ENCODE results near the gene TPR. TPM values are rescaled to one million over a fixed set of nuclear protein-coding genes. Genes with fewer than 3 reads are reported as not detected.

TPR gene
- total RNA-seq, 4 donors from 2014 or later: 53.7 to 78.8 (median 70.1) TPM

DNA sequence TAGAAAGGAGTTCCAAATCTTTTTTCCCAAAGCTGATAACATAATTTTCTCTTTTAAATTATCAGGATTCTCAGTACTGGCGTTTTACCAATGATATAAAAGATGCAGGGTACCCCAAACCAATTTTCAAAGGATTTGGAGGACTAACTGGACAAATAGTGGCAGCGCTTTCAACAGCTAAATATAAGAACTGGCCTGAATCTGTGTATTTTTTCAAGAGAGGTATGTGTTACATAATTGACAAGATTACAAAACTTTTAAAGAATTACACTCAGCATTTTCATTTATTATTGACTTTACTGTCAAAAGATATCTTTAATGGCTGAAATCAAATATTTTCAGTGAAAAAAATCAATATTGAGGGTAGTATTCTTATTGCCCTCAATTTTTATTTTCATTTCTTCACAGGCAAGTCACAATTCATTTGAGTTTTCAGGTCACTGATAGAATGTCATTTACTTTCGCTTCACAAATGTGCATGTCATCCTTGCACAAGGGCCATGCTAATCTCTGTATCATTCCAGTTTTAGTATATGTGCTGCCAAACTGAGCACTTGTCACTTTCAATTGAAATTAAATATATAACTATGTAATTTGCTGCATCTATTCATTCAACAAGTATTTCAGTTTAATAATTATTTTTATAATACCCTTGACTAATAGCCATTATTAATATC is 63.5 kb downstream of the TPR start:
- Histone ChIP-seq H3K36me3 (peaks cover 3 to 69% of the 10 kb centered on the region in 2 donors), H3K4me1 (no peaks in the 10 kb centered on the region), H3K4me3 (no peak overlapping the region), H3K27ac (no peak overlapping the region), H3K27me3 (no peaks in the 10 kb centered on the region), H3K9me3 (no peaks in the 10 kb centered on the region)
- WGBS, 2 donors (ENCODE audit: low coverage in 1 of 2): 84 to 91% methylated on average over 3 of the region's 3 CpGs
- TF ChIP-seq POLR2AphosphoS5 (IDR thresholded peaks at IDR 0.05) (no peak), POLR2A (IDR thresholded peaks at IDR 0.05) (no peak)
- TF ChIP-seq, protein P1, sequence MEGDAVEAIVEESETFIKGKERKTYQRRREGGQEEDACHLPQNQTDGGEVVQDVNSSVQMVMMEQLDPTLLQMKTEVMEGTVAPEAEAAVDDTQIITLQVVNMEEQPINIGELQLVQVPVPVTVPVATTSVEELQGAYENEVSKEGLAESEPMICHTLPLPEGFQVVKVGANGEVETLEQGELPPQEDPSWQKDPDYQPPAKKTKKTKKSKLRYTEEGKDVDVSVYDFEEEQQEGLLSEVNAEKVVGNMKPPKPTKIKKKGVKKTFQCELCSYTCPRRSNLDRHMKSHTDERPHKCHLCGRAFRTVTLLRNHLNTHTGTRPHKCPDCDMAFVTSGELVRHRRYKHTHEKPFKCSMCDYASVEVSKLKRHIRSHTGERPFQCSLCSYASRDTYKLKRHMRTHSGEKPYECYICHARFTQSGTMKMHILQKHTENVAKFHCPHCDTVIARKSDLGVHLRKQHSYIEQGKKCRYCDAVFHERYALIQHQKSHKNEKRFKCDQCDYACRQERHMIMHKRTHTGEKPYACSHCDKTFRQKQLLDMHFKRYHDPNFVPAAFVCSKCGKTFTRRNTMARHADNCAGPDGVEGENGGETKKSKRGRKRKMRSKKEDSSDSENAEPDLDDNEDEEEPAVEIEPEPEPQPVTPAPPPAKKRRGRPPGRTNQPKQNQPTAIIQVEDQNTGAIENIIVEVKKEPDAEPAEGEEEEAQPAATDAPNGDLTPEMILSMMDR (IDR thresholded peaks at IDR 0.05): no peak
- ATAC-seq: no peak

DNA sequence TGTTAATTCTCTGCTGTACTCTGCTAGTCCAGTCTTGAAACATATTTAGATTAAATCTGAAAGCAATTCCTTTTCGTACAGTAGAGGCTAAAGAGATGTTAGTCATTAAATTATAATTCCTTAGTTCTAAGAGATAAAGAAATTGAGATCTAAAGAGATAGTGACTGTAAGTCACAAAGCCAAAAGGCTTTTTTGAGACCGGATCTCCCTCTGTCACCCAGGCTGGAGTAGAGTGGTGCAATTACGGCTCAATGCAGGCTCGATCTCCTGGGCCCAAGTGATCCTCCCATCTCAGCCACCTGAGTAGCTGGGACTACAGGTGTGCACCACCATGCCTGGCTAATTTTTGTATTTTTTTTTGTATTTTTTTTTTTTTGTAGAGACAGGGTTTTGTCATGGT is 64.7 kb downstream of the TPR start:
- WGBS, 2 donors (ENCODE audit: low coverage in 1 of 2): 93 to 98% methylated on average over 4 of the region's 4 CpGs
- Histone ChIP-seq H3K4me1 (peaks cover 0 to 4% (median 0%) of the 10 kb centered on the region in 3 donors), H3K36me3 (peaks cover 0 to 57% of the 10 kb centered on the region in 2 donors), H3K27ac (no peak overlapping the region), H3K27me3 (no peaks in the 10 kb centered on the region), H3K4me3 (no peak overlapping the region), H3K9me3 (no peaks in the 10 kb centered on the region)
- no peak for TF ChIP-seq EP300 (IDR thresholded peaks at IDR 0.05)
- no peak for TF ChIP-seq POLR2A (IDR thresholded peaks at IDR 0.05)
- no peak for TF ChIP-seq POLR2AphosphoS5 (IDR thresholded peaks at IDR 0.05)
- TF ChIP-seq, protein P1 (IDR thresholded peaks at IDR 0.05): no peak
- no peak for ATAC-seq

DNA sequence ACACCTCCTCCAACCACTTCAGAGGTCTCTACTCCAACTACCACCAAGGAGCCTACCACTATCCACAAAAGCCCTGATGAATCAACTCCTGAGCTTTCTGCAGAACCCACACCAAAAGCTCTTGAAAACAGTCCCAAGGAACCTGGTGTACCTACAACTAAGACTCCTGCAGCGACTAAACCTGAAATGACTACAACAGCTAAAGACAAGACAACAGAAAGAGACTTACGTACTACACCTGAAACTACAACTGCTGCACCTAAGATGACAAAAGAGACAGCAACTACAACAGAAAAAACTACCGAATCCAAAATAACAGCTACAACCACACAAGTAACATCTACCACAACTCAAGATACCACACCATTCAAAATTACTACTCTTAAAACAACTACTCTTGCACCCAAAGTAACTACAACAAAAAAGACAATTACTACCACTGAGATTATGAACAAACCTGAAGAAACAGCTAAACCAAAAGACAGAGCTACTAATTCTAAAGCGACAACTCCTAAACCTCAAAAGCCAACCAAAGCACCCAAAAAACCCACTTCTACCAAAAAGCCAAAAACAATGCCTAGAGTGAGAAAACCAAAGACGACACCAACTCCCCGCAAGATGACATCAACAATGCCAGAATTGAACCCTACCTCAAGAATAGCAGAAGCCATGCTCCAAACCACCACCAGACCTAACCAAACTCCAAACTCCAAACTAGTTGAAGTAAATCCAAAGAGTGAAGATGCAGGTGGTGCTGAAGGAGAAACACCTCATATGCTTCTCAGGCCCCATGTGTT is 66.6 kb downstream of the TPR start:
- H3K27me3 ChIP-seq: no peaks in the 10 kb centered on the region
- H3K36me3 ChIP-seq: peaks cover 0 to 39% of the 10 kb centered on the region in 2 donors
- H3K4me1 ChIP-seq: peaks cover 0 to 4% (median 0%) of the 10 kb centered on the region in 3 donors
- TF ChIP-seq POLR2A (IDR thresholded peaks at IDR 0.05): no peak
- TF ChIP-seq EP300 (IDR thresholded peaks at IDR 0.05): no peak
- TF ChIP-seq POLR2AphosphoS5 (IDR thresholded peaks at IDR 0.05): no peak
- TF ChIP-seq, protein P1 (IDR thresholded peaks at IDR 0.05): no peak
- H3K9me3 ChIP-seq: no peaks in the 10 kb centered on the region
- no peak overlapping the region for H3K4me3 ChIP-seq
- no peak overlapping the region for H3K27ac ChIP-seq
- ATAC-seq: no peak
- 86 to 100% methylated on average over 5 of the region's 6 CpGs for WGBS, 2 donors (ENCODE audit: low coverage in 1 of 2)

DNA sequence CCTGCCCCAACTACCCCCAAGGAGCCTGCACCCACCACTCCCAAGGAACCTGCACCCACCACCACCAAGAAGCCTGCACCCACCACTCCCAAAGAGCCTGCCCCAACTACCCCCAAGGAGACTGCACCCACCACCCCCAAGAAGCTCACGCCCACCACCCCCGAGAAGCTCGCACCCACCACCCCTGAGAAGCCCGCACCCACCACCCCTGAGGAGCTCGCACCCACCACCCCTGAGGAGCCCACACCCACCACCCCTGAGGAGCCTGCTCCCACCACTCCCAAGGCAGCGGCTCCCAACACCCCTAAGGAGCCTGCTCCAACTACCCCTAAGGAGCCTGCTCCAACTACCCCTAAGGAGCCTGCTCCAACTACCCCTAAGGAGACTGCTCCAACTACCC is 67.6 kb downstream of the TPR start:
- no peaks in the 10 kb centered on the region for H3K9me3 ChIP-seq
- H3K36me3 ChIP-seq: peaks cover 0 to 28% of the 10 kb centered on the region in 2 donors

More for the DNA sequence above, 67.6 kb downstream of the TPR start:
- TF ChIP-seq, protein P1 (IDR thresholded peaks at IDR 0.05): no peak
- TF ChIP-seq POLR2AphosphoS5 (IDR thresholded peaks at IDR 0.05) (no peak), POLR2A (IDR thresholded peaks at IDR 0.05) (no peak), EP300 (IDR thresholded peaks at IDR 0.05) (no peak)
- no peak overlapping the region for H3K27ac ChIP-seq
- WGBS, 2 donors (ENCODE audit: low coverage in 1 of 2): no CpG with 5 or more reads among the region's 6 CpGs
- peaks cover 0 to 4% (median 0%) of the 10 kb centered on the region in 3 donors for H3K4me1 ChIP-seq
- no peaks in the 10 kb centered on the region for H3K27me3 ChIP-seq
- no peak for ATAC-seq
- H3K4me3 ChIP-seq: no peak overlapping the region

Measured in gastroesophageal sphincter (tissue), 4 donors.